HepG2 (cell line): ENCODE measurements around the gene ZDHHC7. TPM values are rescaled to one million over a fixed set of nuclear protein-coding genes. Genes with fewer than 3 reads are reported as not detected.

Experiments used
- AKAP8 ChIP-seq: sonication (generic); formaldehyde crosslinking; IDR thresholded peaks from 2 replicates; pipeline ENCODE4 v1.5.1; 2020; ENCODE audit warnings: mild to moderate bottlenecking, missing genetic modification reagents
- BRF2 ChIP-seq: sonication (generic); formaldehyde crosslinking; IDR thresholded peaks from 2 replicates; pipeline ENCODE4 v1.8.1; 2022; ENCODE audit warnings: mild to moderate bottlenecking, missing genetic modification reagents
- E2F2 ChIP-seq: sonication (generic); formaldehyde crosslinking; IDR thresholded peaks from 2 replicates; pipeline ENCODE4 v1.4.0; 2020; ENCODE audit warnings: missing genetic modification reagents, borderline replicate concordance
- ETV5 ChIP-seq: IDR thresholded peaks from 2 replicates; pipeline ENCODE4 v1.6.1; 2018; ENCODE audit warnings: missing biosample characterization, missing genetic modification reagents, inconsistent platforms, borderline replicate concordance
- ETV6 ChIP-seq: sonication (generic); formaldehyde crosslinking; conservative IDR thresholded peaks from 2 replicates; pipeline ENCODE4 v1.4.0; 2020; ENCODE audit warnings: missing genetic modification reagents
- HMGXB4 ChIP-seq, 2 experiments: sonication (generic) in 1 of 2; formaldehyde crosslinking in 1 of 2; IDR thresholded peaks; 2 replicates each; pipeline versions ENCODE4 v1.4.0 to v1.6.1; 2018 to 2020; ENCODE audit warnings: missing genetic modification reagents in 2 of 2, borderline replicate concordance in 1 of 2, low read depth in 1 of 2, mild to moderate bottlenecking in 1 of 2, missing biosample characterization in 1 of 2
- IRX3 ChIP-seq: sonication (generic); formaldehyde crosslinking; IDR thresholded peaks from 2 replicates; pipeline ENCODE4 v1.8.1; 2023; ENCODE audit warnings: mild to moderate bottlenecking, low read depth, missing genetic modification reagents, borderline replicate concordance
- KLF13 ChIP-seq: sonication (generic); formaldehyde crosslinking; IDR thresholded peaks from 2 replicates; pipeline ENCODE4 v1.4.0; 2020; ENCODE audit warnings: mild to moderate bottlenecking, missing genetic modification reagents
- NFKB2 ChIP-seq: sonication (generic); formaldehyde crosslinking; IDR thresholded peaks from 2 replicates; pipeline ENCODE4 v1.4.0; 2020; ENCODE audit warnings: missing genetic modification reagents, borderline replicate concordance
- POLR2G ChIP-seq: fragments of 200-400 bp; formaldehyde crosslinking; IDR thresholded peaks from 2 replicates; pipeline ENCODE4 v1.6.1; 2018; ENCODE audit warnings: mild to moderate bottlenecking, low read depth, low read length, moderate library complexity
- PRDM15 ChIP-seq: sonication (generic); formaldehyde crosslinking; IDR thresholded peaks from 2 replicates; pipeline ENCODE4 v1.4.0; 2020; ENCODE audit warnings: missing genetic modification reagents
- SCMH1 ChIP-seq: sonication (generic); formaldehyde crosslinking; IDR thresholded peaks from 2 replicates; pipeline ENCODE4 v1.9.0; 2021; ENCODE audit warnings: missing genetic modification reagents, mild to moderate bottlenecking, borderline replicate concordance
- ZFAT ChIP-seq: sonication (generic); formaldehyde crosslinking; conservative IDR thresholded peaks from 2 replicates; pipeline ENCODE4 v1.8.1; 2023; ENCODE audit warnings: missing genetic modification reagents, inconsistent platforms
- ZNF577 ChIP-seq: sonication (generic); formaldehyde crosslinking; IDR thresholded peaks from 2 replicates; pipeline ENCODE4 v1.4.0; 2020; ENCODE audit warnings: mild to moderate bottlenecking, low read depth, missing genetic modification reagents, borderline replicate concordance
- polyA plus RNA-seq, 8 experiments: library from polyadenylated mRNA; depleted of rRNA in 3 of 8; stranded (reverse) in 7 of 8; unstranded in 1 of 8; fragments of >200 nt; fragmentation: Illumina TruSeq in 4 of 8; extraction: Trizol in 4 of 8; gene quantifications; 2 replicates each; pipeline versions ENCODE4 v1.2.1 to v1.2.3, GENCODE V29; 2011 to 2016; ENCODE audit warnings: low read depth in 4 of 8, missing spikeins in 1 of 8, mixed read lengths in 1 of 8; ENCODE audit not compliant: insufficient read depth in 1 of 8
- total RNA-seq, 5 experiments: library from RNA; depleted of rRNA; stranded (reverse); fragments of >200 nt; fragmentation: Illumina TruSeq; extraction: Trizol; gene quantifications; 2 replicates each; pipeline ENCODE4 v1.2.3, GENCODE V29; 2016; ENCODE audit warnings: low read depth in 1 of 5
- TF ChIP-seq, protein P1 (sequence below): sonication (generic); formaldehyde crosslinking; IDR thresholded peaks from 2 replicates; pipeline ENCODE4 v1.5.1; 2020; ENCODE audit warnings: mild to moderate bottlenecking, missing genetic modification reagents, moderate library complexity

ZDHHC7 gene
- total and polyA plus RNA-seq, 2 of the 13 experiments (the other 11 are each of a cell fraction or from before 2014, with no cell fraction given), result 46.8 to 67.6 TPM

DNA sequence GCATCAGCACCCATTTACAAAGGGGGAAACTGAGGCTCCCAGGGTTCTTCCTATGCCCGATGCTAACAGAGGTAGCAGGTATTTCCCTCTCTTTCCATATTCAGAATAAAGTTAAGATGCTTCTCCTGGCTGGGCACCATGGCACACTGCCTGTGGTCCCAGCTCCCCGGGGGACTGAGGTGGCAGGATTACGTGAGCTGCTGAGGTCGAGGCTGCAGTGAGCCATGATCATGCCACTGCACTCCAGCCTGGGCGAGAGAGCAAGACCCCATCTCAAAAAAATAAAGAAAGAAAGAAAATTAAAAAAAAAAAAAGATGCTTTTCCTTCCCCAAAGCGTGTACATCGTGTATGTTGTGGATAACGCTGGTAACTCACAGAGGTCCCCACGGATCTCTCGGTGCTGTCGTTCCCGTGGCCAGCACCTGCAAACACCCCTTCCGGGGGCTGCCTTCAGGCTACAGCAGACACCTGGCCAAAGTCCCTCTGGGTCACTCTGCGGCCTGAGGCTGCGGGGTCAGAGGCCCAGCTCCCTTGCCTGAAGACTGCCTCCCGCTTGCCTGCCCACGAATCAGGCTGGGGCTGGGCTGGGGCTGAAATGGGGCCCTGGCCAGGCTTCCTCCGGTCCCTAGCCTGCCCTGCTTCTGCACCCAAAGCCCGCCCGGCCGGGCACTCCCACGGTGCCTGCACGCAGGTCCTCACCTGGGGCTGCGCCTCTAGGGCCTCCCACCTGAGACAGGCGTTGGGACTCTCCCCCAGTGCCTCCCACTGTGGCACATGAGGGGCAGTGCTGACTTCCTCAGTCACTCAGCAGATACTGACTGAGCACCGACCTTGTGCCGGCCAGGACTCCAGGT, 63.1 kb downstream of the ZDHHC7 start (continued):
- TF ChIP-seq PRDM15 (CRISPR knock-in tag) (no peak), HMGXB4 (CRISPR knock-in tag; IDR thresholded peaks at IDR 0.05; ENCODE audit: borderline replicate concordance in 1 of 2, low read depth in 1 of 2) (0 out of 4 replicates have a peak, but pooled peaks have one; percentile 28 to 34), AKAP8 (CRISPR knock-in tag) (no peak), IRX3 (CRISPR knock-in tag) (no peak), KLF13 (CRISPR knock-in tag) (no peak), ETV5 (peak; percentile 86), BRF2 (CRISPR knock-in tag) (no peak), NFKB2 (CRISPR knock-in tag) (peak; percentile 19; the same call in 1 of the 2 replicates), SCMH1 (no peak), POLR2G (no peak), E2F2 (CRISPR knock-in tag) (no peak), ZFAT (no peak), ETV6 (CRISPR knock-in tag) (no peak), ZNF577 (CRISPR knock-in tag) (no peak)
- TF ChIP-seq, protein P1, sequence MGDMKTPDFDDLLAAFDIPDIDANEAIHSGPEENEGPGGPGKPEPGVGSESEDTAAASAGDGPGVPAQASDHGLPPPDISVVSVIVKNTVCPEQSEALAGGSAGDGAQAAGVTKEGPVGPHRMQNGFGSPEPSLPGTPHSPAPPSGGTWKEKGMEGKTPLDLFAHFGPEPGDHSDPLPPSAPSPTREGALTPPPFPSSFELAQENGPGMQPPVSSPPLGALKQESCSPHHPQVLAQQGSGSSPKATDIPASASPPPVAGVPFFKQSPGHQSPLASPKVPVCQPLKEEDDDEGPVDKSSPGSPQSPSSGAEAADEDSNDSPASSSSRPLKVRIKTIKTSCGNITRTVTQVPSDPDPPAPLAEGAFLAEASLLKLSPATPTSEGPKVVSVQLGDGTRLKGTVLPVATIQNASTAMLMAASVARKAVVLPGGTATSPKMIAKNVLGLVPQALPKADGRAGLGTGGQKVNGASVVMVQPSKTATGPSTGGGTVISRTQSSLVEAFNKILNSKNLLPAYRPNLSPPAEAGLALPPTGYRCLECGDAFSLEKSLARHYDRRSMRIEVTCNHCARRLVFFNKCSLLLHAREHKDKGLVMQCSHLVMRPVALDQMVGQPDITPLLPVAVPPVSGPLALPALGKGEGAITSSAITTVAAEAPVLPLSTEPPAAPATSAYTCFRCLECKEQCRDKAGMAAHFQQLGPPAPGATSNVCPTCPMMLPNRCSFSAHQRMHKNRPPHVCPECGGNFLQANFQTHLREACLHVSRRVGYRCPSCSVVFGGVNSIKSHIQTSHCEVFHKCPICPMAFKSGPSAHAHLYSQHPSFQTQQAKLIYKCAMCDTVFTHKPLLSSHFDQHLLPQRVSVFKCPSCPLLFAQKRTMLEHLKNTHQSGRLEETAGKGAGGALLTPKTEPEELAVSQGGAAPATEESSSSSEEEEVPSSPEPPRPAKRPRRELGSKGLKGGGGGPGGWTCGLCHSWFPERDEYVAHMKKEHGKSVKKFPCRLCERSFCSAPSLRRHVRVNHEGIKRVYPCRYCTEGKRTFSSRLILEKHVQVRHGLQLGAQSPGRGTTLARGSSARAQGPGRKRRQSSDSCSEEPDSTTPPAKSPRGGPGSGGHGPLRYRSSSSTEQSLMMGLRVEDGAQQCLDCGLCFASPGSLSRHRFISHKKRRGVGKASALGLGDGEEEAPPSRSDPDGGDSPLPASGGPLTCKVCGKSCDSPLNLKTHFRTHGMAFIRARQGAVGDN, result peak; percentile 91
